ENCODE results near the gene GNAI3.

GNAI3 gene

GRCh38 chr1:109502364-109502851, 46.0 kb upstream of the GNAI3 start:
- TF ChIP-seq, protein P1, sequence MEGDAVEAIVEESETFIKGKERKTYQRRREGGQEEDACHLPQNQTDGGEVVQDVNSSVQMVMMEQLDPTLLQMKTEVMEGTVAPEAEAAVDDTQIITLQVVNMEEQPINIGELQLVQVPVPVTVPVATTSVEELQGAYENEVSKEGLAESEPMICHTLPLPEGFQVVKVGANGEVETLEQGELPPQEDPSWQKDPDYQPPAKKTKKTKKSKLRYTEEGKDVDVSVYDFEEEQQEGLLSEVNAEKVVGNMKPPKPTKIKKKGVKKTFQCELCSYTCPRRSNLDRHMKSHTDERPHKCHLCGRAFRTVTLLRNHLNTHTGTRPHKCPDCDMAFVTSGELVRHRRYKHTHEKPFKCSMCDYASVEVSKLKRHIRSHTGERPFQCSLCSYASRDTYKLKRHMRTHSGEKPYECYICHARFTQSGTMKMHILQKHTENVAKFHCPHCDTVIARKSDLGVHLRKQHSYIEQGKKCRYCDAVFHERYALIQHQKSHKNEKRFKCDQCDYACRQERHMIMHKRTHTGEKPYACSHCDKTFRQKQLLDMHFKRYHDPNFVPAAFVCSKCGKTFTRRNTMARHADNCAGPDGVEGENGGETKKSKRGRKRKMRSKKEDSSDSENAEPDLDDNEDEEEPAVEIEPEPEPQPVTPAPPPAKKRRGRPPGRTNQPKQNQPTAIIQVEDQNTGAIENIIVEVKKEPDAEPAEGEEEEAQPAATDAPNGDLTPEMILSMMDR (IDR thresholded peaks at IDR 0.05; ENCODE audit: low read depth, low read length) = no peak
- TF ChIP-seq POLR2A (IDR thresholded peaks at IDR 0.05; ENCODE audit: extremely low read depth, insufficient read length) = no peak
- no peak for TF ChIP-seq MYC (IDR thresholded peaks at IDR 0.05; ENCODE audit: low read depth, low read length)
- TF ChIP-seq, protein P2, sequence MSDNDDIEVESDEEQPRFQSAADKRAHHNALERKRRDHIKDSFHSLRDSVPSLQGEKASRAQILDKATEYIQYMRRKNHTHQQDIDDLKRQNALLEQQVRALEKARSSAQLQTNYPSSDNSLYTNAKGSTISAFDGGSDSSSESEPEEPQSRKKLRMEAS (IDR thresholded peaks at IDR 0.05; ENCODE audit: low read depth, low read length) = no peak
- H3K4me3 ChIP-seq (ENCODE audit: low read depth, low read length) = peak overlapping the region; percentile 2
- DNase-seq (ENCODE audit: low read depth) = no peak

DNA sequence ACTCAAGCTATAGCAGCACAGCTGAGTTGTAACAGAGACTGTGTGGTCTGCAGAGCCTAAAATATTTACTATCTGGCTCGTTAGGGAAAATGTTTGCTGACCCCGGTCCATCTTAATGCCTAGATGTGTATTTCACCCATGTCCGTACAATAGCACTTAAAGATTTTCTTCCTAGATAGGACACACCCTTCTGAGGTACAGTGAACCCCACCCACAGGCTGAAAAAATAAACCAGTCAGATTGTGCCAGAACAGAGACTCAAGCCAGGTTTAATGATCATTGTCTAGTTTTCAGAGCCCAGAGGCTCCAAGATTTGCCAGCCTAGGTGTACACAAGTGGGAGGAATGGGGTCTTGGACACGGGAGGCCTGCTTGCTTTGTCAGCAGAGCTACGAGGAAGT, 44.5 kb upstream of the GNAI3 start:
- TF ChIP-seq POLR2A (IDR thresholded peaks at IDR 0.05; ENCODE audit: extremely low read depth, insufficient read length) = no peak
- no peak overlapping the region for H3K4me3 ChIP-seq (ENCODE audit: low read depth, low read length)
- DNase-seq (ENCODE audit: low read depth) = no peak

- H3K4me3 ChIP-seq (ENCODE audit: low read depth, low read length) = no peak overlapping the region
- no peak for DNase-seq (ENCODE audit: low read depth)
- TF ChIP-seq, protein P2 (IDR thresholded peaks at IDR 0.05; ENCODE audit: low read depth, low read length) = no peak
- TF ChIP-seq POLR2A (IDR thresholded peaks at IDR 0.05; ENCODE audit: extremely low read depth, insufficient read length) (no peak), MYC (IDR thresholded peaks at IDR 0.05; ENCODE audit: low read depth, low read length) (no peak)
- TF ChIP-seq, protein P1 (IDR thresholded peaks at IDR 0.05; ENCODE audit: low read depth, low read length) = no peak
These were observed 43.4 kb upstream of the GNAI3 start for GRCh38 chr1:109504974-109505373.

GRCh38 chr1:109508001-109508872, 40.2 kb upstream of the GNAI3 start:
- no peak for DNase-seq (ENCODE audit: low read depth)
- H3K4me3 ChIP-seq (ENCODE audit: low read depth, low read length) = no peak overlapping the region
- TF ChIP-seq POLR2A (IDR thresholded peaks at IDR 0.05; ENCODE audit: extremely low read depth, insufficient read length) = no peak
- TF ChIP-seq, protein P1 (IDR thresholded peaks at IDR 0.05; ENCODE audit: low read depth, low read length) = no peak
- TF ChIP-seq, protein P2 (IDR thresholded peaks at IDR 0.05; ENCODE audit: low read depth, low read length) = no peak
- TF ChIP-seq MYC (IDR thresholded peaks at IDR 0.05; ENCODE audit: low read depth, low read length) = no peak

GRCh38 chr1:109508873-109509175, 39.6 kb upstream of the GNAI3 start:
- DNase-seq (ENCODE audit: low read depth) = no peak
- peak overlapping the region; percentile 36 for H3K4me3 ChIP-seq (ENCODE audit: low read depth, low read length)
- TF ChIP-seq, protein P1 (IDR thresholded peaks at IDR 0.05; ENCODE audit: low read depth, low read length) = no peak
- TF ChIP-seq, protein P2 (IDR thresholded peaks at IDR 0.05; ENCODE audit: low read depth, low read length) = no peak
- no peak for TF ChIP-seq MYC (IDR thresholded peaks at IDR 0.05; ENCODE audit: low read depth, low read length)
- no peak for TF ChIP-seq POLR2A (IDR thresholded peaks at IDR 0.05; ENCODE audit: extremely low read depth, insufficient read length)
